GM21367 (cell line): ENCODE results near the gene C11orf21.
A peak's percentile ranks its signal among the peaks of the same experiment; 100 is the strongest.
"Not testable (repeated sequence)": the region's sequence is repeated elsewhere in the genome, so short reads cannot be mapped to it uniquely, and the experiment has no call there.

ENCODE experiments used
- ATAC-seq: cut with Tn5 transposase; IDR thresholded peaks from one replicate; pipeline ENCODE4 v1.9.1; 2021; ENCODE audit not compliant: unreplicated experiment

Gene C11orf21

GRCh38 chr11:2301631-2302305 lies at the start of gene C11orf21, which contains the start of gene TSPAN32:
C11orf21 (minus strand) TSS chr11:2301918; CDS start chr11:2301808, 110 bp downstream.
TSPAN32 (plus strand) TSS chr11:2302013; CDS start chr11:2302150, 137 bp downstream.
- peak; percentile 56 for ATAC-seq

GRCh38 chr11:2348986-2349385 lies 47.3 kb upstream of the C11orf21 start:
- ATAC-seq: no peak

GRCh38 chr11:2347308-2347830 lies 45.7 kb upstream of the C11orf21 start:
- ATAC-seq: no peak

GRCh38 chr11:2346586-2347307 lies 45.0 kb upstream of the C11orf21 start:
- ATAC-seq: no peak

GRCh38 chr11:2346014-2346413 lies 44.3 kb upstream of the C11orf21 start:
- no peak for ATAC-seq

GRCh38 chr11:2345050-2345449 lies 43.3 kb upstream of the C11orf21 start:
- ATAC-seq: no peak

GRCh38 chr11:2343502-2343901 lies 41.8 kb upstream of the C11orf21 start:
- no peak for ATAC-seq

- ATAC-seq: no peak
Observed at GRCh38 chr11:2342981-2343380, 41.3 kb upstream of the C11orf21 start.

- ATAC-seq: no peak
Observed at GRCh38 chr11:2342557-2342956, 40.8 kb upstream of the C11orf21 start.

- not testable (repeated sequence) for ATAC-seq
Observed at GRCh38 chr11:2338760-2339159, 37.0 kb upstream of the C11orf21 start.

GRCh38 chr11:2335286-2335685 lies 33.6 kb upstream of the C11orf21 start:
- ATAC-seq: not testable (repeated sequence)

- ATAC-seq: not testable (repeated sequence)
Observed at GRCh38 chr11:2333486-2334205, 31.9 kb upstream of the C11orf21 start.

- ATAC-seq: not testable (repeated sequence)
Observed at GRCh38 chr11:2332569-2332968, 30.9 kb upstream of the C11orf21 start.

- ATAC-seq: no peak
Observed at GRCh38 chr11:2331404-2331803, 29.7 kb upstream of the C11orf21 start.

- ATAC-seq: no peak
Observed at GRCh38 chr11:2330696-2331095, 29.0 kb upstream of the C11orf21 start.

GRCh38 chr11:2329551-2329950 lies 27.8 kb upstream of the C11orf21 start:
- ATAC-seq: no peak

GRCh38 chr11:2328656-2329354 lies 27.1 kb upstream of the C11orf21 start:
- no peak for ATAC-seq

- no peak for ATAC-seq
Observed at GRCh38 chr11:2328021-2328420, 26.3 kb upstream of the C11orf21 start.

GRCh38 chr11:2327032-2327431 lies 25.3 kb upstream of the C11orf21 start:
- ATAC-seq: no peak

GRCh38 chr11:2325719-2326118 lies 24.0 kb upstream of the C11orf21 start:
- ATAC-seq: no peak

GRCh38 chr11:2325123-2325522 lies 23.4 kb upstream of the C11orf21 start:
- no peak for ATAC-seq
